ENCODE data around the gene ZNF143.

Gene ZNF143

DNA sequence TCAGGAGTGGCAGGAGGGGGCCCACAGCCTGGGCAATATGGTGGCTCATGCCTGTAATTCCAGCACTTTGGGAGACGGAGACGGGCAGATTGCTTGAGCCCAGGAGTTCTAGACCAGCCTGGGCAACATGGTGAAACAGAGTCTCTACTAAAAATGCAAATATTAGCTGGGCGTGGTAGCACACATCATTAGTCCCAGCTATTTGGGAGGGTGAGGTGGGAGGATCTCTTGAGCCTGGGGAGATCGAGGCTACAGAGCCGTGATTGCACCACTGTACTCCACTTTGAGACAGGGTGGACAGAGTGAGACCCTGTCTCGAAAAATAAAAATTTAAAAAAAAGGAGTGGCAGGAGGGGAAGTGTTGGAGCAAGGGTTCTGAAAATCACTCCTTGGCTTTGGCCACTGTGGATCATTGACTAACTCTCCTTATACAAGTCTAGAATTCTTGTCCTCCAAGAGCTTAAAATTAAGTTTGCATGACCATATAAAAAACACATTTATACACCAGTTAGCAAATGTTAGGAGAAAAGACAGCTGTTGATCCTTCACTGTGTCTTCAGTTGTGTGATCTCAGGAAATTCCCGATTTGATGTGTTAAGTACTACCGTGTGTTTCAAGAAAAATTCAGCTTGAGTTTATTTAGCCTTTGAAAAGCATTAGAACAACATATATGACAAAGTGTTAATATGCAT lies 110.4 kb downstream of the ZNF143 start:
- H3K4me3 ChIP-seq (ENCODE audit: low read depth in 1 of 2, low read length in 2 of 2), result no peak overlapping the region
- no peak overlapping the region for H3K27ac ChIP-seq (ENCODE audit: low read depth, low read length)
- H3K27me3 ChIP-seq (ENCODE audit: control insufficient read depth in 1 of 2, insufficient read depth in 2 of 2, low read length in 2 of 2), result no peaks in the 10 kb centered on the region
- peaks cover 33% of the 10 kb centered on the region for H3K4me1 ChIP-seq (ENCODE audit: insufficient read depth, low read length)
- no peaks in the 10 kb centered on the region for H3K36me3 ChIP-seq (ENCODE audit: insufficient read depth, low read length)
- no peaks in the 10 kb centered on the region for H3K9me3 ChIP-seq (ENCODE audit: low read length)
- H3K9ac ChIP-seq (ENCODE audit: low read length), result no peak overlapping the region

DNA sequence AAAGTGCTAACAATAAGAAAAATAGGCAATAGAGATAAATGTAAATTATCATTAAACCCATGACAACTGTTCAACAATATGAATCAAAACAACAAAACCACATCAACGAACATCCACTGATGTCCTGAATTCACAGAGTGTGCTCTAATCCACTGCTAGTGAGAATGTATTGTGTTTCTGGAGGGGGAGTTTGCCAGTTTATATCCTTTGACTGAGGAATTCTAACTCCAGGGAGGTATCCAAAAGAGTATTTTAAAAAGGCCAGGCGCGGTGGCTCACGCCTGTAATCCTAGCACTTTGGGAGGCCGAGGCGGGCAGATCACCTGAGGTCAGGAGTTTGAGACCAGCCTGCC lies 110.9 kb downstream of the ZNF143 start:
- H3K4me3 ChIP-seq (ENCODE audit: low read depth in 1 of 2, low read length in 2 of 2), result no peak overlapping the region
- H3K27me3 ChIP-seq (ENCODE audit: control insufficient read depth in 1 of 2, insufficient read depth in 2 of 2, low read length in 2 of 2), result no peaks in the 10 kb centered on the region
- no peaks in the 10 kb centered on the region for H3K36me3 ChIP-seq (ENCODE audit: insufficient read depth, low read length)
- H3K4me1 ChIP-seq (ENCODE audit: insufficient read depth, low read length), result peaks cover 32% of the 10 kb centered on the region
- H3K9me3 ChIP-seq (ENCODE audit: low read length), result no peaks in the 10 kb centered on the region
- H3K27ac ChIP-seq (ENCODE audit: low read depth, low read length), result no peak overlapping the region
- H3K9ac ChIP-seq (ENCODE audit: low read length), result no peak overlapping the region

DNA sequence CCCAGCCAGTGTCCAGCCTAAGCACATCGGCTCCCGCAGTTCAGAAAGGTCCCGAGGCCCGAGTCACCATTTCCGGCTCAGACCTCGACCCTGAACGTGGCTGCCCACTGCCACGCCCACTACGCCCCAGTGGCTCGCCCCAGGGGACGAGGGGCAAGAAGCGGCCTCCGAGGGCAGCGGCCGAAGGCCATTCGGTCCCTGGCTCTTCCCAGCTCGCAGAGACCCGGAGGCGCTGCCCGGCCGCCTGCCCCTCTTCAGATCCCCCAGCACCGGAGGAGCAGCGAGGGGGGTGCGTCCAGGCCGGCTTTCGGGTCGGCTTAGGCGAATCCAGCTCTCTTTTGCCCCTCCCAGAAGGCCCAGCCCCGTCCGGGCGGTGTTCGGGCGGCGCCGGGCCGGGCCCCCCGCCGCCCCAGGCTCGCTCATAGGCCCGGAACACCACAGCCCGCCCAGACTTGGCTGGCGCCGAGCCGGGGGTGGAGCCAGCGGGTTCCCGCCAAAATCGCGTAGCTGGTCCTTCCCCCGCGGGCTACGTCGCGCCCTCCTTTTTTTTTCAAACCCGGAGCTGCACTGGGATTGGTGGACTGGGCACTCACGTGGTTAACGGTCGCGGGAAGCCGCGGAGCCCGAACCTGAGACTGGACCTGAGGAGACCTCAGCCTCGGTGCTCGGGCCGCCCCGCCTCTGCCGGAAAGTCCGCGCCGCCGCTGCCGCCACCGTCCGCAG lies 112.4 kb downstream of the ZNF143 start, which contains the start of gene WEE1:
Gene WEE1 (plus strand): TSS at position 619 of the 723 bp plus-strand sequence. CDS start 264 bp downstream, outside the sequence.
- H3K36me3 ChIP-seq (ENCODE audit: insufficient read depth, low read length), result no peaks in the 10 kb centered on the region
- peak within 1 kb of the TSS; percentile 80 to 90 for H3K4me3 ChIP-seq (ENCODE audit: low read depth in 1 of 2, low read length in 2 of 2)
- peaks cover 29% of the 10 kb centered on the region for H3K4me1 ChIP-seq (ENCODE audit: insufficient read depth, low read length)
- H3K27ac ChIP-seq (ENCODE audit: low read depth, low read length), result peak within 1 kb of the TSS; percentile 95
- H3K27me3 ChIP-seq (ENCODE audit: control insufficient read depth in 1 of 2, insufficient read depth in 2 of 2, low read length in 2 of 2), result no peaks in the 10 kb centered on the region
- H3K9ac ChIP-seq (ENCODE audit: low read length), result peak within 1 kb of the TSS; percentile 95
- H3K9me3 ChIP-seq (ENCODE audit: low read length), result no peaks in the 10 kb centered on the region

DNA sequence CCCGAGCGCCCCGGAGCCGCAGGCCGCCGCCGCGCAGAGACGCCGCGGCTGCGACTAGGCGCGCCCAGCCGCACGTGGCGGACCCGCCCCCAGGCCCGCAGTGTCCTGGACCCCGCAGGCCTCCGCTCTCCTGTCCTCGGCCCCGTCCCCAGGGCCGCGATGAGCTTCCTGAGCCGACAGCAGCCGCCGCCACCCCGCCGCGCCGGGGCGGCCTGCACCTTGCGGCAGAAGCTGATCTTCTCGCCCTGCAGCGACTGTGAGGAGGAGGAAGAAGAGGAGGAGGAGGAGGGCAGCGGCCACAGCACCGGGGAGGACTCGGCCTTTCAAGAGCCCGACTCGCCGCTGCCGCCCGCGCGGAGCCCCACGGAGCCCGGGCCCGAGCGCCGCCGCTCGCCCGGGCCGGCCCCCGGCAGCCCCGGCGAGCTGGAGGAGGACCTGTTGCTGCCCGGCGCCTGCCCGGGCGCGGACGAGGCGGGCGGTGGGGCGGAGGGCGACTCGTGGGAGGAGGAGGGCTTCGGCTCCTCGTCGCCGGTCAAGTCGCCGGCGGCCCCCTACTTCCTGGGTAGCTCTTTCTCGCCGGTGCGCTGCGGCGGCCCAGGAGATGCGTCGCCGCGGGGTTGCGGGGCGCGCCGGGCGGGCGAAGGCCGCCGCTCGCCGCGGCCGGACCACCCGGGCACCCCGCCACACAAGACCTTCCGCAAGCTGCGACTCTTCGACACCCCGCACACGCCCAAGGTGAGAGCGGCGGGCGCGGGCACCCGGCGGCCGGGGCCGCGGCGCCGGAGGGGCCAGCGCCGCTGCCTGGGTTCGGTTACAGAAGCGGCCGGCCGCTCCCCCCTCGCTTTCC lies 113.2 kb downstream of the ZNF143 start:
- peak overlapping the region; percentile 80 to 90 for H3K4me3 ChIP-seq (ENCODE audit: low read depth in 1 of 2, low read length in 2 of 2)
- peak overlapping the region; percentile 95 for H3K9ac ChIP-seq (ENCODE audit: low read length)
- no peaks in the 10 kb centered on the region for H3K9me3 ChIP-seq (ENCODE audit: low read length)
- no peaks in the 10 kb centered on the region for H3K36me3 ChIP-seq (ENCODE audit: insufficient read depth, low read length)
- H3K4me1 ChIP-seq (ENCODE audit: insufficient read depth, low read length), result peaks cover 26% of the 10 kb centered on the region
- no peaks in the 10 kb centered on the region for H3K27me3 ChIP-seq (ENCODE audit: control insufficient read depth in 1 of 2, insufficient read depth in 2 of 2, low read length in 2 of 2)
- H3K27ac ChIP-seq (ENCODE audit: low read depth, low read length), result peak overlapping the region; percentile 80

DNA sequence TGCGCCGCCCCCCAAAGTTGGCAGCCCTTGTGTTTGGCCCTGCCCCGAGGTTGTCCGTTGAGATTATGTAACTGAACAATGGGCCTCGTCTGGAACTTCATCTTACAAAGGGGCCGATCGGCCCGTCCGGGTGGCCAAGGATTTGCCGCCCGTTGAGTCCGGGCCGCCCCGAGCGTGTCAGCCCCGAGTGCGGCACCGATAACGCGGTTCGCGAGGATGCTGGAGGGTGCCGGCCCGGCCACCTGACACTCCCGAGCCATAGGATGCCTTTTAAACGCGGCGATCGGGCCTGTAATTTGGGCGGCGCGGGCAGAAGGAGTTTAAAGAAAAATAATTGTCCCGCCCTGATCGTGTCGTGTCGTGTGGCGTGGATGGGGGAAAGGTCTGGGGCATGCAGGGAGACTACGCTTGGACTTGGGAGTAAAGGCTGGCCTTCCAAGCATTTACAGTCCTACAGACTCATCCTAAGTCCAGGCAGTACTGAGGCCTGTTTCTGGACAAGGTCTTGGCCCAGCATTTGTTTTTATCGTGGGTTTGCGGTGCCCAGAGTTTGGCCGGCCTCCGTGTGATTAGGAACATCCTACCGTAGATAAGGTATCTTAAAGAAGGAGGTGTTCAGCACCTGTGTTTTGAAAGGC lies 113.9 kb downstream of the ZNF143 start:
- H3K27me3 ChIP-seq (ENCODE audit: control insufficient read depth in 1 of 2, insufficient read depth in 2 of 2, low read length in 2 of 2), result no peaks in the 10 kb centered on the region
- no peaks in the 10 kb centered on the region for H3K9me3 ChIP-seq (ENCODE audit: low read length)
- no peaks in the 10 kb centered on the region for H3K36me3 ChIP-seq (ENCODE audit: insufficient read depth, low read length)
- H3K4me1 ChIP-seq (ENCODE audit: insufficient read depth, low read length), result peaks cover 18% of the 10 kb centered on the region
- H3K4me3 ChIP-seq (ENCODE audit: low read depth in 1 of 2, low read length in 2 of 2), result peak overlapping the region; percentile 80 to 90
- H3K27ac ChIP-seq (ENCODE audit: low read depth, low read length), result peak overlapping the region; percentile 80
- H3K9ac ChIP-seq (ENCODE audit: low read length), result peak overlapping the region; percentile 95

DNA sequence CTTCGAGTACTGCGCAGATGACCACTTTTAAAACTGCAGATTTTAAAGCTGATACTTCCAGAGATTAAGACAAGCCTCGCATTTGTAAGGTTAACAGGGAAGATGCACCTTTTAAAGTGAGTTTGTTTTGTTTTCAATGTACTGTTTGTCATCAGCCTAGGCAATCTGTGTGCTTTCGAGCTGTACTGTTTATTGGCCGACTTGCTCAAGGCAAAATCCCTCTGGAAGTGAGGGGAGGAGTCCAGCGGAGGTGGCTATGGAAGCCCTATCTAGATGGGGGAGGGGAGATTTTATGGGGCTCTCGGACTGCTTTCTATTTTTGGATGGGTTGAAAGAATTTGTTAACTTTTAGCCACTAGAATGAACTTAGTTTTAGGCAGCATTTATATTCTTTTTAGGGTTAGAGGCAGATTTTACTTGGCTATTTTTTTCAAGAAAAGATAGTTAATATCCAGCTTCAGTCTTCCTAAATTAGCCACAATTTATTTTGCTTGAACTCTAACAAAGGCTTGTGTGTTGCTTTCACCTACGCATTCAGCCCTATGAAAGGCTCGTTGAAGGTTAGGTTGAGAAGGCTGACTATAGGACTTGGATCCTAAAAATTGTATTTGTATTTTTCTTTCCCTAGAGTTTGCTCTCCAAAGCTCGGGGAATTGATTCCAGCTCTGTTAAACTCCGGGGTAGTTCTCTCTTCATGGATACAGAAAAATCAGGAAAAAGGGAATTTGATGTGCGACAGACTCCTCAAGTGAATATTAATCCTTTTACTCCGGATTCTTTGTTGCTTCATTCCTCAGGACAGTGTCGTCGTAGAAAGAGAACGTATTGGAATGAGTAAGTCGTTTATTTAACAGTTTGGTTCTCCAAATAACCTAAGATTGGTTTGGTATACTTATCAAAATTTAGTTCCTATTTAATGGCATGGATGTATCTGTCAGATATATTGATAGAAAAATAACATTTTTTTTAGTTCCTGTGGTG lies 114.7 kb downstream of the ZNF143 start:
- H3K36me3 ChIP-seq (ENCODE audit: insufficient read depth, low read length), result peaks cover under 1% of the 10 kb centered on the region
- H3K9me3 ChIP-seq (ENCODE audit: low read length), result no peaks in the 10 kb centered on the region
- no peaks in the 10 kb centered on the region for H3K27me3 ChIP-seq (ENCODE audit: control insufficient read depth in 1 of 2, insufficient read depth in 2 of 2, low read length in 2 of 2)
- peak overlapping the region; percentile 95 for H3K9ac ChIP-seq (ENCODE audit: low read length)
- H3K4me3 ChIP-seq (ENCODE audit: low read depth in 1 of 2, low read length in 2 of 2), result peak overlapping the region; percentile 80 to 90
- H3K4me1 ChIP-seq (ENCODE audit: insufficient read depth, low read length), result peaks cover 16% of the 10 kb centered on the region
- peak overlapping the region; percentile 80 for H3K27ac ChIP-seq (ENCODE audit: low read depth, low read length)

DNA sequence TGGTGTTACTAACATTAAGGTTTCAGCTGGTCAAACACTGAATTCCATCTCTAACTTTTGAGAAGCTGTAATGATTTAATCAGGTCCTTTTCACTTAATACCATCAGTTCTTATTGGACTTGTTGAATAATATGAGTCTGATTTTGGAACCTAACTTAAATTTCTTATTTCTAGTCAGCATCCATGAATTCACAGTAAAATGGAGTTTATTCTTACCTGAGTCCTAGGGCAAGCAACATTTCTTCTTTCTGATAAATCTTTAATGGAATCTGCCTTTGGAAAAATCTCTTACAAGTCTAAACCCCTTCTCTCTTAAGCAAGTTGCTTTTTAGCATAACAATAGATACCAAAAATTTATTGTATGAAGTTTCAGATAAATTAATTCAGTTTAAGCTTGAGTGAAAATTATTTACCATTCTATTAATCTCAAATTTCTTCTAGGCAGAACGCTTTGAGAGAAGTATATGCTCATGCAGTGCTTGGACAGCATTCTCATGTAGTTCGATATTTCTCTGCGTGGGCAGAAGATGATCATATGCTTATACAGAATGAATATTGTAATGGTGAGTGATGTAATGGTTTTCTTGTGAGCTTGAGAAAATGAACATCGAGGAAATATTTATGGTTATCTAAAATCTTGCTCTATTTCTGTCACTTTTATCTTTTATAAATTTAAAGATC lies 116.0 kb downstream of the ZNF143 start:
- Histone ChIP-seq H3K4me3 (ENCODE audit: low read depth in 1 of 2, low read length in 2 of 2) (peak overlapping the region in 1 of 2 donors; percentile 80), H3K27ac (ENCODE audit: low read depth, low read length) (peak overlapping the region; percentile 80), H3K9ac (ENCODE audit: low read length) (peak overlapping the region; percentile 95)

DNA sequence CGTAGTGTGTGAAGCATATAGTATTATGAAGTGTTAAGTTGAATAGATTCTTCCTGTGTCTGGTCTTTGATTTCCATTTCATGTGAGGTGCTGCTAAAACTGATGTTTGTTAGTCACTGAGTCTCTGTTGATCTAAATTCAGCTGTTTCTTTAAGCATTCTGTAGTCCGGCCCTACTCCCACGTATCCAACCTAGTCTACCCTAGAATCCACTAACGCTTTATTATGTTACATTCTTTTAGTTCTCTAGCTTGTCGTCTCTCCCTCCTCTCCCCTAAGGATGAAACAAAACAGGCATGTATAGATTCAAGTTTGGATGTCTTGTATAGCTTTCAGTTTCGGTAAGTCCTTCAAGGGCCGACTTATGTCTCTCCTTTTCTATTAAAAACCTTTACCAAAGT lies 116.7 kb downstream of the ZNF143 start:
- Histone ChIP-seq H3K36me3 (ENCODE audit: insufficient read depth, low read length) (peaks cover 9% of the 10 kb centered on the region), H3K27ac (ENCODE audit: low read depth, low read length) (peak overlapping the region; percentile 80), H3K9ac (ENCODE audit: low read length) (peak overlapping the region; percentile 95), H3K4me1 (ENCODE audit: insufficient read depth, low read length) (peaks cover 13% of the 10 kb centered on the region), H3K4me3 (ENCODE audit: low read depth in 1 of 2, low read length in 2 of 2) (peak overlapping the region; percentile 5 to 80), H3K27me3 (ENCODE audit: control insufficient read depth in 1 of 2, insufficient read depth in 2 of 2, low read length in 2 of 2) (no peaks in the 10 kb centered on the region), H3K9me3 (ENCODE audit: low read length) (no peaks in the 10 kb centered on the region)

More for the DNA sequence above, 116.0 kb downstream of the ZNF143 start:
- peaks cover 9% of the 10 kb centered on the region for H3K36me3 ChIP-seq (ENCODE audit: insufficient read depth, low read length)
- no peaks in the 10 kb centered on the region for H3K9me3 ChIP-seq (ENCODE audit: low read length)
- H3K4me1 ChIP-seq (ENCODE audit: insufficient read depth, low read length), result peaks cover 16% of the 10 kb centered on the region
- H3K27me3 ChIP-seq (ENCODE audit: control insufficient read depth in 1 of 2, insufficient read depth in 2 of 2, low read length in 2 of 2), result no peaks in the 10 kb centered on the region

Measured in muscle layer of colon (tissue), 2 donors.